Measurements from ENCODE around the gene TEFM.
"Not testable (repeated sequence)": the region's sequence is repeated elsewhere in the genome, so short reads cannot be mapped to it uniquely, and the experiment has no call there.

TEFM gene

DNA sequence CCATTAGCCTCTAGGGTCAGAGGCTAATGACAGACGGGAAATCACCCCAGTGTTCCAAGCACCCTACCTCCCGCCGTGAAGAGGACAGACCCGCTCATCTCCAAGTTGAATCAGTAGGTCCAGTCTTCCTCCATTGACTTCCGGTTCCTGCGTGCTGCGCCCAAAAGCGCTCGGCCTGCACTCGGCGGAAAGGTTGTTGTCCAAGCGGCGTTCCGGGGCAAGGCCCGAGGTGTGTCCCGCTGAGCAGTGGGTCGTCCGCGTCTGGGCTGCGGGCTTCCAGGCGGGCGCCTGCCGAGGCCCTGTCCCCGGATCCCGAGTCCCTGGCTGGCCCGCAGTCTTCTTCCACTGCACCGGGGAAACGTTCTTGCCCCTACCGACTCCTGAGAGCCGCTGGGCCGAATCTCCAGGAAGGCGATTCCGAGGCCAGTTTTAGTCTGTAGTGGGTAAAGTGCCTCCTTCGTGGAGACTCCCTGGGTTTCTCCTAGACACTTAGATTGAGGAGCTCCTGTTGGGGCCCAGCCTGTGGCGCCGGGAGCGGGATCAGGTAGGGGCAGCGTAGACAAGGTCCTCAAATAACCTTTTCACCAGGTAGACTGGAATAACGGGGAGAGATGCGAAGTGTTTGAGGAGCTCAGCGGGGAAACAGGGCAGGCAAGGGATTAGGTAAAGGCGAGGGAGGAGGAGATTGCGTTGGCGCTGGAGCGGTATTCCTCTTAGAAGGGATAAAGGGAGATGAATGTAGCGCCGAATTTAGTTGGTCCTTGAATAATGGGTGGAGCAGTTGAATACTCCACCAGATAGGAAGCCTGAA lies at the start of gene TEFM:
Gene TEFM, minus strand, starts transcription at position 138 of the 811 bp plus-strand sequence. Its CDS starts 40 bp downstream, at position 98.
- peak; percentile 80 to 82 for DNase-seq (ENCODE audit: low read depth in 2 of 2)

DNA sequence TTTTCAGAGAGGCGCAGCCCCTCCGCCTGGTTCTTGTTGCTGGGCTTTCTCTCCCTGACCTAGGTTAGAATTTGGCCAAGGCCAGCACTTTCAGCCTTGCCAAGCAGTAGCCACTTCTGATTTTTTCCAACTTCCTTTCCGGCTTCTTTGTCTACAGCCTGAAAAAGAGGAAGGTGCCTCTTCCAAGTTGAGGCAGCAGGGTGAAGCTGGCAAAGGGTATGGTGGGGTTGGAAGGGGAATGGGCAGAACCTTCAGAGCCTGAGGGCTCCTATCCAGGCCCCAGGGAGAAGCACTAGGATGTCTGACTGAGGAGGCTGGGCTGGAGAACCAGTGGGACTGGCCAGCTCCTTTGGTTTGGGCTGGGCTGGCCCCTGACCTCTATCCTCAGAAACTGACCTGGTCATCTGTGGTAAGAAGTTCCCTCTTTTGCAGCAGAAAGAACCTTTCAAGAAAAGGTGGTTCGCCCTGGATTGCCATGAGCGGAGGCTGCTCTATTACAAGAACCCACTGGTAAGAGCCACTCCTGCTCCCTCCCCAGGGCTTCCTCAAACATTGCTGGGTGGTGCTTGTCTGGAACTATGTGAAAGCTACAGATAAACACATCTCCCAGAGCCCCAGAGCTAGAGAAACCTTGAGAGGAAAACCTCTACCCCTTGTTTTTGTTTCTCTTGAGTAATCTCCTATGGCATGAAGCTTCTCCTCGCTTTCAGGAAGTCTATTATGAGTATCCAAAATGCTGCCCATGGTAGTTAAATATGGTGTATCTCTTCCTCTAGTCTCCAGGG lies 48.2 kb upstream of the TEFM start:
- no peak for DNase-seq (ENCODE audit: low read depth in 2 of 2)

DNA sequence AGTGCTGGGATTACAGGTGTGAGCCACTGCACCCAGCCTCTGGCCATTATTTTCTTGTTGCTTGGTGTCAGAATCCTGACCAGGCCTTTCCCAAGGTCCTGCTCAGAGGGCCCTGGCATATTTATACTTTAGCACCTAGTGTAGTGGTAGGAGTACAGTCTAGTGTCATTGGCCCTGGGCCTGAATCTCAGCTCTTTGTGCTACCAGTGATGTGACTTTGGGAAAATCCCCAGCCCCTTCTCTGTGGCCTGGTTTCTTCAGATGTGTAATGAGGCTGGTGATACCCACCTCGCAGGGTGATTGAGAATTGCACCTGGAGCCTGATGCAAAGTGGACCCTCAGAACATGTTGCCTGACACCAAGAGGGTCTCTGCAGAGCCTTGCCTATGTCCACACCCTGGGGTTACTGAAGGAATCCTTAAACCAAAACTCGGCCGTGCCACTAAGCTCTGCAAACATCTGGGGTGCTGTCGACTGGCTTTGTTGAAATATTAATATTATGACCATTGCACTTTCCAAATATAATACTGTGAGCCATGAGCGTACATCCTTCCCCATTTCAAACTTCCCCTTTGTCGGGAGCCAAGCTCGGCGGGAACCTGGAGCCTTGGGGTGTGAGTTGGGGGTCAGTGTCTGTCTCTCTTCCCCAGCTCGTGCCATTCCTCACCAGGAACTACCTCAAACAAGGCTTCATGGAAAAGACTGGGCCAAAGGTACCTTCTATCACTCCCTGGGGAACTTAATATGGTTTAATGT lies 46.8 kb upstream of the TEFM start:
- DNase-seq (ENCODE audit: low read depth in 2 of 2), result no peak

GRCh38 chr17:30950669-30951399 lies 44.8 kb upstream of the TEFM start:
- DNase-seq (ENCODE audit: low read depth in 2 of 2), result peak; percentile 44 to 46

DNA sequence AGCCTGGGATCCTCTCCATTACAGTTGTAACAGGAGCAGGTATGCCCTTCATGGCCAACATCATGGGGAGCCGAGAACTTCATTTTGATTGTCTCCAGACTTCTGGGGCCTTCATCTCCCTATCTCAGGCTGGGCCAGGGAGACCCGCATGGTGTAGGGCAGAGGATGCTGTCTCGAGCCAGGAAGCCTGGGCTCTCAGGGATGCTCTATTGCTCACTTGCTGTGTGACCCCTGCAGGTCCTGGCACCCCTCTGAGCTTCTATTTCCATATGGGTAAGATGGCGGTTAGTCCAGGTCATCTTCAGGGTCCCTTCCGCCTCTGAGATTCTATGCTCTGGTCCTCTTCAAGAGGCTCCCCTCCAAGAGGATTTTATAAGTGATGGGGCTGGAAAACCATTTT lies 44.2 kb upstream of the TEFM start:
- no peak for DNase-seq (ENCODE audit: low read depth in 2 of 2)

GRCh38 chr17:30947796-30948195 lies 41.8 kb upstream of the TEFM start:
- no peak for DNase-seq (ENCODE audit: low read depth in 2 of 2)

- DNase-seq (ENCODE audit: low read depth in 2 of 2), result peak in 1 of 2 experiments; percentile 16
Observed at GRCh38 chr17:30942308-30943079, 36.5 kb upstream of the TEFM start.

- DNase-seq (ENCODE audit: low read depth in 2 of 2), result no peak
Observed at GRCh38 chr17:30939051-30939689, 33.1 kb upstream of the TEFM start.

- no peak for DNase-seq (ENCODE audit: low read depth in 2 of 2)
Observed at GRCh38 chr17:30933966-30934365, 27.9 kb upstream of the TEFM start.

DNA sequence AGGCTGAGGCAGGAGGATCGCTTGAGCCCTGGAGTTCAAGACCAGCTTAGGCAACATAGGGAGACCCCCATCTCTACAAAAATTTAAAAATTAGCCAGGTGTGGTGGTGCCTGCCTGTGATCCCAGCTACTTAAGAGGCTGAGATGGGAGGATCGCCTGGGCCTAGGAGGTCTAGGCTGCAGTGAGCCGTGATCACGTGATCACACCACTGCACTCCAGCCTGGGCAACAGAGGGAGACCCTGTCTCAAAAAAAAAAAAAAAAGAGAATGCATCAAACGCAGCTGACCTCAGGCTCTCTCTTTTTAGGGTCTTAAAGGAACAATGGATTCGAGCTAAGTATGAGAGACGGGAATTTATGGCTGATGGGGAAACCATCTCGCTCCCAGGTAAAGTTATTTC lies 25.5 kb upstream of the TEFM start:
- not testable (repeated sequence) for DNase-seq (ENCODE audit: low read depth in 2 of 2)

GRCh38 chr17:30930495-30930894 lies 24.5 kb upstream of the TEFM start:
- DNase-seq (ENCODE audit: low read depth in 2 of 2), result no peak

DNA sequence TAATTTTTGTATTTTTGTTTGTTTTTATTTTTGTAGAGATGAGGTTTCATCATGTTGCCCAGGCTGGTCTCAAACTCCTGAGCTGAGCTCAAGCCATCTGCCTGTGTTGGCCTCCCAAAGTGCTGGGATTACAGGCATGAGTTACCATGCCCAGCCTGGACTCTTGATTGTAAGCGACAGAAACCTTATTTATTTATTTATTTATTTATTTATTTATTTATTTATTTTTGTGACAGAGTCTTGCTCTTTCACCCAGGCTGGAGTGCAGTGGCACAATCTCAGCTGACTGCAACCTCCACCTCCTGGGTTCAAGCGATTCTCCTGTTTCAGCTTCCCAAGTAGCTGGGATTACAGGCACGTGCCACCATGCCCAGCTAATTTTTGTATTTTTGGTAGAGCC lies 23.8 kb upstream of the TEFM start:
- DNase-seq (ENCODE audit: low read depth in 2 of 2), result not testable (repeated sequence)

- DNase-seq (ENCODE audit: low read depth in 2 of 2), result no peak
Observed at GRCh38 chr17:30929081-30929633, 23.1 kb upstream of the TEFM start.

GRCh38 chr17:30928584-30928983 lies 22.5 kb upstream of the TEFM start:
- no peak for DNase-seq (ENCODE audit: low read depth in 2 of 2)

- DNase-seq (ENCODE audit: low read depth in 2 of 2), result no peak
Observed at GRCh38 chr17:30927756-30928155, 21.7 kb upstream of the TEFM start.

GRCh38 chr17:30926516-30926915 lies 20.5 kb upstream of the TEFM start:
- no peak for DNase-seq (ENCODE audit: low read depth in 2 of 2)

- DNase-seq (ENCODE audit: low read depth in 2 of 2), result no peak
Observed at GRCh38 chr17:30924341-30924740, 18.3 kb upstream of the TEFM start.

- no peak for DNase-seq (ENCODE audit: low read depth in 2 of 2)
Observed at GRCh38 chr17:30922235-30923030, 16.4 kb upstream of the TEFM start.

DNA sequence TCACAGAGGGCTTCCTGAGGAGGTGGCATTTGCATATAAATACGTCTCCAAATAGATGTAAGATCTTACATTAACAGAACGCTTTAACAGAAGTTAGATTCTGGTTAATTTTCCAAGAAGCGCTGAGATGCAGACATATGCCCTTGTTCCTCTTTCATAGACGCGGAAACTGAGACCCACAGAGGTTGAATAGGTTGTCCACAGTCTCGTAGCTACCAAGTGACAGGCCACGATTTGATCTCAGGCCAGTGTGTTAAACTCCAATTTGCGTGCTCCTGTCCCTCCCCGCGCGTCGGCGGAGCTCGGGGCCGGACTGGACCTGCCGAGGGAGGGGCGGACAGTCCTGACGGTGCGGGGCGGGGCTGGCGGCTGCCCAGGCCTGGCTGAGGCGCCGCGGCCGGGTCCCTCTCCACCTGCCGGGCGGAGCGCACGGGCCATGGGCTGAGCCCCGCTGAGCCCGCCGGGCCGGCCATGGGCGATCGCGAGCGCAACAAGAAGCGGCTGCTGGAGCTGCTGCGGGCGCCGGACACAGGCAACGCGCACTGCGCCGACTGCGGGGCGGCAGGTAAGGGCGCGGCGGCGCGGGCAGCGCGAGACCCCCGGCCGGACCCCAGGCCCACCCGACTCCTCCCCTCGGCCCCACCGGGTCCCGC lies 15.6 kb upstream of the TEFM start, which contains the start of gene ADAP2:
Gene ADAP2, plus strand, starts transcription at position 402 of the 653 bp plus-strand sequence. Its CDS starts 70 bp downstream, at position 472.
- DNase-seq (ENCODE audit: low read depth in 2 of 2), result no peak

Measured in fibroblast of skin of left quadriceps (primary cell).